PC-9 (cell line): ENCODE data around the gene SPECC1L. TPM values are rescaled to one million over a fixed set of nuclear protein-coding genes. Genes with fewer than 3 reads are reported as not detected.

Experiments used
- BruUV-seq: library from RNA; stranded (reverse); fragments of 400-500 nt; replicated peaks from 2 replicates; lab custom pipeline; 2021; lab: Mats Ljungman, UMichigan
- CTCF ChIA-PET: fragments of 300-600 bp; sonication (Branson Sonifier 250); formaldehyde crosslinking; loops from one replicate; lab custom pipeline; 2022; ENCODE audit warnings: antibody characterized with exemption; lab: Charles Lee
- POLR2A ChIA-PET: fragments of 300-600 bp; sonication (Branson Sonifier 250); formaldehyde crosslinking; loops from one replicate; lab custom pipeline; 2022; ENCODE audit warnings: antibody characterized with exemption; ENCODE audit not compliant: unreplicated experiment; lab: Charles Lee
- DNase-seq, 2 experiments: peaks; one replicate each; pipeline versions ENCODE4 v3.0.0 to v3.0.0-alpha.2; 2015 to 2022; ENCODE audit warnings: mixed read lengths in 1 of 2
- H2AFZ ChIP-seq: fragments of 200-600 bp; sonication (generic); 2 replicates; pipeline ENCODE4 v1.8.1; 2017; ENCODE audit warnings: antibody characterized with exemption
- H3F3A ChIP-seq: fragments of 200-600 bp; sonication (generic); 2 replicates; pipeline ENCODE4 v1.8.1; 2017; ENCODE audit warnings: antibody characterized with exemption, mild to moderate bottlenecking, low read depth; ENCODE audit not compliant: insufficient read depth
- H3K27ac ChIP-seq: fragments of 200-600 bp; sonication (generic); 2 replicates; pipeline ENCODE4 v1.6.1; 2016; ENCODE audit warnings: mixed run types
- H3K27me3 ChIP-seq: fragments of 200-600 bp; sonication (generic); 2 replicates; pipeline ENCODE4 v1.6.1; 2016; ENCODE audit warnings: low read depth, mixed run types; ENCODE audit not compliant: insufficient read depth
- H3K36me3 ChIP-seq: fragments of 200-600 bp; sonication (generic); 2 replicates; pipeline ENCODE4 v1.6.1; 2016; ENCODE audit warnings: low read depth, mixed run types
- H3K4me1 ChIP-seq: fragments of 200-600 bp; sonication (generic); replicated peaks from 2 replicates; pipeline ENCODE4 v1.6.1; 2016; ENCODE audit warnings: mixed run types; ENCODE audit not compliant: insufficient read depth
- H3K4me2 ChIP-seq: fragments of 200-600 bp; sonication (generic); 2 replicates; pipeline ENCODE4 v1.6.1; 2017; ENCODE audit warnings: mixed run types
- H3K4me3 ChIP-seq: fragments of 200-600 bp; sonication (generic); 2 replicates; pipeline ENCODE4 v1.6.1; 2016; ENCODE audit warnings: mixed run types
- H3K79me2 ChIP-seq: fragments of 200-600 bp; sonication (generic); 2 replicates; pipeline ENCODE4 v1.6.1; 2017; ENCODE audit warnings: low read depth, mixed run types
- H3K9me2 ChIP-seq: fragments of 200-600 bp; sonication (generic); 2 replicates; pipeline ENCODE4 v1.8.1; 2017; ENCODE audit warnings: mild to moderate bottlenecking; ENCODE audit not compliant: insufficient read depth
- H3K9me3 ChIP-seq: fragments of 200-600 bp; sonication (generic); 2 replicates; pipeline ENCODE4 v1.8.1; 2016; ENCODE audit warnings: low read depth; ENCODE audit not compliant: insufficient read depth
- H4K20me1 ChIP-seq: fragments of 200-600 bp; sonication (generic); 2 replicates; pipeline ENCODE4 v1.8.1; 2017; ENCODE audit not compliant: insufficient read depth
- CTCF ChIP-seq: fragments of 200-600 bp; sonication (generic); conservative IDR thresholded peaks from 2 replicates; pipeline ENCODE4 v1.6.1; 2017; ENCODE audit warnings: mixed run types, antibody characterized with exemption, mild to moderate bottlenecking, moderate library complexity
- EZH2 ChIP-seq: fragments of 200-600 bp; sonication (generic); IDR thresholded peaks from 2 replicates; pipeline ENCODE4 v1.8.0; 2017; ENCODE audit warnings: antibody characterized with exemption, low read depth
- intact Hi-C: fragments of 100-400 bp; cut with micrococcal nuclease; formaldehyde crosslinking; loops from one replicate; pipeline ENCODE4 v1.10.0; 2022; ENCODE audit not compliant: unreplicated experiment
- total RNA-seq: library from RNA; stranded (reverse); gene quantifications from 2 replicates; pipeline ENCODE4 v1.2.3, GENCODE V29; 2021

Gene SPECC1L
- total RNA-seq, 1 experiment from 2014 or later, result 38.9 TPM

- TF ChIP-seq CTCF, result no peak
- no peak for TF ChIP-seq EZH2
- Histone ChIP-seq H3K4me3 (no peak overlapping the region), H3K27me3 (no peaks in the 10 kb centered on the region), H3K9me3 (no peaks in the 10 kb centered on the region), H3K27ac (no peak overlapping the region), H3K9me2 (no peaks in the 10 kb centered on the region), H2AFZ (no peak overlapping the region), H3K36me3 (peaks cover 24% of the 10 kb centered on the region), H3F3A (peaks cover 39% of the 10 kb centered on the region), H3K4me2 (no peak overlapping the region), H4K20me1 (peaks cover 17% of the 10 kb centered on the region; the same call in 1 of the 2 replicates), H3K79me2 (no peaks in the 10 kb centered on the region; the same call in 1 of the 2 replicates), H3K4me1 (peaks cover 32% of the 10 kb centered on the region)
- intact Hi-C loops, result no loop called here
- ChIA-PET CTCF (interaction anchor here (0.6 kb wide), 1 partner anchor 221 kb away, joined by 3 read pairs; no protein-coding TSS in a partner anchor), POLR2A (no interaction called here)
- DNase-seq, result no peak
- no TSS peak for BruUV-seq
These were observed 64.9 kb downstream of the SPECC1L start for GRCh38 chr22:24335496-24335895.

- Histone ChIP-seq H3K9me2 (no peaks in the 10 kb centered on the region), H3K9me3 (no peaks in the 10 kb centered on the region), H3K79me2 (no peaks in the 10 kb centered on the region), H4K20me1 (0 out of 2 replicates have a peak, but pooled peaks cover 10% of the 10 kb centered on the region), H3K4me3 (no peak overlapping the region), H3K4me1 (peaks cover 28% of the 10 kb centered on the region), H3K4me2 (no peak overlapping the region), H2AFZ (no peak overlapping the region), H3F3A (peaks cover 33% of the 10 kb centered on the region), H3K27me3 (no peaks in the 10 kb centered on the region), H3K36me3 (peaks cover 24% of the 10 kb centered on the region), H3K27ac (no peak overlapping the region)
- ChIA-PET POLR2A (no interaction called here), CTCF (no interaction called here)
- intact Hi-C loops, result no loop called here
- TF ChIP-seq CTCF (no peak), EZH2 (no peak)
- BruUV-seq, result no TSS peak
- no peak for DNase-seq
These were observed 67.4 kb downstream of the SPECC1L start for GRCh38 chr22:24337894-24338645.

- Histone ChIP-seq H3K9me3 (no peaks in the 10 kb centered on the region), H3F3A (peaks cover 29% of the 10 kb centered on the region), H3K4me1 (peaks cover 28% of the 10 kb centered on the region), H4K20me1 (0 out of 2 replicates have a peak, but pooled peaks cover 10% of the 10 kb centered on the region), H3K27ac (peak overlapping the region; percentile 54), H2AFZ (no peak overlapping the region), H3K4me3 (no peak overlapping the region), H3K27me3 (no peaks in the 10 kb centered on the region), H3K36me3 (peaks cover 24% of the 10 kb centered on the region), H3K9me2 (no peaks in the 10 kb centered on the region), H3K79me2 (no peaks in the 10 kb centered on the region), H3K4me2 (peak overlapping the region; percentile 63)
- ChIA-PET CTCF (no interaction called here), POLR2A (no interaction called here)
- BruUV-seq, result no TSS peak
- TF ChIP-seq EZH2 (no peak), CTCF (no peak)
- DNase-seq, result peak in 1 of 2 experiments; percentile 82
- intact Hi-C loops, result no loop called here
These were observed 68.3 kb downstream of the SPECC1L start for GRCh38 chr22:24338726-24339451.
